ENCODE measurements around the gene DISC1.
"Not testable (repeated sequence)": the region's sequence is repeated elsewhere in the genome, so short reads cannot be mapped to it uniquely, and the experiment has no call there.

Gene DISC1

DNA sequence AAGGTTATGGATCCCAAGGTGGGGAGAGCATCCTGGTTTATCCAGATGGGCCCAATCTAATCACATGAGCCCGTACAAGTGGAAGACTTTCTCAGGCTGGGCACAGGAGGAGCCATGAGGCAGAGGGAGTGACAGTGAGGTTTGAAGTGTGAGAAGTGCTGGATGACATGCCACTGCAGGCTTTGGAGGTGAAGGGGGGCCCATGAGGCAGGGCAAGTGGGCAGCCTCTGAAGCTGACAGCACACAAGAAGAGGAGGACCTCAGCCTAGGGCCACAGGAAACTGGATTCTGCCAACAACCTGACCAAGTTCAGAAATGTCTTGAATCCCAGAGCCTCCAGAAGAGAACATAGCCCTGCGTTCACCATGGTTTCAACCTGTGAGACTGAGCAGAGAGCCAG lies 311.6 kb downstream of the DISC1 start:
- DNase-seq = no peak

DNA sequence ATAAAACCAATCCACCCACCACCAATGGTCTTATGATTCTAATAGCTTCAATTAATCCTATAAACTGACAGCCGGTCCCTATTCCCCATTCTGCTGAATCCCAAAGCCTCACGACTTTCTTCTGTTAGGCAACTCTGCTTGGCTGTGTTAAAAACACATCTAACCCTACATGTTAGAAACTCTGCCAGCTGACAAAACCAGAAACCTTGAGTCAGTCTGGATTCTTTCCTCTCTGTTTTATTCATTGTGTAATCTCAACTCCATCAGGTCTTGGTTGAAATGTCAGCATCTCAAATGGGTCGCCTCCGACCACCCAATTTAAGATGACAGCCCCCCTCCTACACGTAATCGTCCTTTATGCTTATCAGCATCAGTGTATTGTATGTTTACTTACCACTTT lies 312.1 kb downstream of the DISC1 start:
- DNase-seq = no peak

DNA sequence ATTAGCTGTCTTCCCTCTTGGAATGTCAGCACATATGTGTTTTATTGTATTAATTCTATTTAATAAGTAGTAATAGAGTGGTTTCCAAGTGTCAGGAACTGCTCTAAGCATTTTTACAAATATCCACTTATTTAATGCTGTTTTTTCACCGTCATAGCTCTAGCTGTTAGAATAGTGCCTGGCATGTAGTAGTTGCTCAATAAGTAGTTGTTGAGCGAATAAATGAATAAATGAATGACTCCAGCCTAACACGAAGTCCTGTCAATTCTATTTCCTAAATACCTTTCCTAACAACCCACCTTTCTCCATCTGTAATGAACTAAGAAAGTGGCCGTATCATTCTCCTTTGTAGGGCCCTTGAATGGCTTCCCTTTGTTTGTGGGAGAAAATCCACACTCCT lies 312.5 kb downstream of the DISC1 start:
- DNase-seq = no peak

DNA sequence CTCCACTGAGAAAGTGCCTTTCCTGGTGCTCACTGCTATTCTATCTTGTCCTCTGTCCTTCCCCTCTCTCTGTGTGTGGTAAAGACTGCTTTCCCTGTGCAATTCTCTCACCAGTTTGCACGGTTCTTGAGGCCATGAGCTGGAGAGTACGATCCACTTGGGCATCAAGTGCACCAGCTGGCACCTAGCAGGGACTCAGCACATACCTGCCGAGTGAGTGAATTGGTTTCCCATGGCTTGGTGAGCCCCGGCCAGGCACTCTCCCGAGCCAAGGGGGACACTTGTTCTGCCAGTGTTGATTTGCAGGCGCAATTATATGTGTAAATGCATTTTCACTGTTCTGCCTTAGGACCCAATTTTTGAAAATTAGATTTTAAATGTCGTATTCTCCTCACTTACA lies 313.5 kb downstream of the DISC1 start:
- DNase-seq = no peak

DNA sequence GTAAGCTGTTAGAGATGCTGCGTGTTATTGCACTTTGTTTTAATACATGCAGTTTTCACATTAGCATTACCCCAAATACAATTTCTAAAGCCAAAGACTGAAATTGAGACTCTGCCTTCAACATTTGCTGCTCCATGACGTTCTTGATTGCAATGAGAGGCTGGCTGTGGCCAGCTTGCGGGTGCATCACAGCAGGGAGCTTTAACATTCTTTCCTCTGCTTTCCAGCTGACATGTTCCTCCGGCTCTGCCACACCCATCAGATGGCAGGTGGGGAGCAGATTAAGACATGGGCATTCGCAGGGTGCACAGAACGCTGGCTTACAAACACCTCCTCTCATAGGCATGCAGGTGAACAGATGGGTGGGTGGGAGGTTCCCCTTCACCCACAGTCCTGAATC lies 314.1 kb downstream of the DISC1 start:
- DNase-seq = no peak

DNA sequence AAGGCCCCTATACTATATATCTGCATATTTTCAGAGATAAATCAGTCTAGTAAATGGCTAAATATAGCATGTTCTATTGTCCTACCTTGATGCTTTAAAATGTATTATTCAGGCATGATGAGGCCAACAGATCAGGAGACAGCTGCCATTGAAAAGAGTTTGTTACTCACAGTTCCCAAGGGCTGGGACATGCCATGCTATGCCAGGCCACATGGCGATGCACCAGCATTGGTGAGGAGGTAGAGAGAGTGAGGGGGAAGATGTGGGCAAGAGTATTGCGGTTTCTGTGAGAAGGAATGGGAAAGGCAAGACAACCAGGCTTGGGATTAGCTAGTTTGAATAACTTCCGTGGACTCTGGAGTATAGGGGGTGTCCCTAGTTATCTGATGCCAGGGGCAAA lies 316.5 kb downstream of the DISC1 start:
- DNase-seq = no peak

DNA sequence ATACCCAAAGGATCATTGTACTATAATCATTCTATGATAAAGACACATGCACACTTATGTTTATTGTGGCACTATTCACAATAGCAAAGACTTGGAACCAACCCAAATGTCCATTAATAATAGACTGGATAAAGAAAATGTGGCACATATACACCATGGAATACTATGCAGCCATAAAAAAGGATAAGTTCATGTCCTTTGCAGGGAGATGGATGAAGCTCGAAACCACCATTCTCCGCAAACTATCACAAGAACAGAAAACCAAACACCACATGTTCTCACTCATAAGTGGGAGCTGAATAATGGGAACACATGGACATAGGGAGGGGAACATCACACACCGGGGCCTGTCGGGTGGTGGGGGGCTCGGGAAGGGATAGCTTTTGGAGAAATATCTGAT lies 321.5 kb downstream of the DISC1 start:
- not testable (repeated sequence) for DNase-seq

DNA sequence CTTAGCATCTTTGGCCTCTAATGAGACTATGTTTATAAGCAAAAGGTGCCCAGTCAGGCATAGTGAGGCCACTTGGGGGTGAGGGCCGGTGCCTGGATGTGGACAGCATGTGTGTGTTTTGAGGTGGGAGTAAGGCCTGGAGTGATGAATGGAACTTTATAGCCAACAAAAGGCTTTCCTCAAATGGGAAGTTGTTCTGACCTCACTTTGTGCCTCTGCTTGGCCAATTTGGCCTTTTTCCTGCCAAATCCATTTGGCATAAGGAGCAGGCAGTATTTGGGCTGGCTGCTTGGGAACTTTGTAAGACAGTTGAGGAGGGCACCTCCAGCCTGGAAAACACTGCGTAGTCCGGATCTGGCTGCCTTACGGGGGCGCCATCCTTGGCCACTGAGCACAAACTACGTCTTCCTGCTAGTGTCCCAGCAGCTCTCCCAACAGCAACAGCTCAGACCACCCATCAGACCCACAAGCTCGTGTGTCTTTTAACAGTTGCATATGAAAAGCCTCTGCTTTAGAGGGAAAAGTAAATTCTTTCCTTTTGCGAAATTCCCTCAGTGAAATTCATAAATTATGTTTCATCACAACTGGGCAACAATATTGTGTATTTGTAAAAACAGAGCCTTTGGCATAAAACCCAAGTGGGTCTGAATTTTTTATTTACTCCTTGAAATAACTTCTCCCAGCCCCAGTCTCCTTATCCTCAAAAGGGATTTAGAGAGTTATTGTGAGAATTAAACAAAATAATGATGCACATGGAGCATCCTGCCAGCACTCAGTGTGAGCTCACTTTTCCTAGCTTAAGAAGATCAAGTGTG lies 322.9 kb downstream of the DISC1 start:
- no peak for DNase-seq

DNA sequence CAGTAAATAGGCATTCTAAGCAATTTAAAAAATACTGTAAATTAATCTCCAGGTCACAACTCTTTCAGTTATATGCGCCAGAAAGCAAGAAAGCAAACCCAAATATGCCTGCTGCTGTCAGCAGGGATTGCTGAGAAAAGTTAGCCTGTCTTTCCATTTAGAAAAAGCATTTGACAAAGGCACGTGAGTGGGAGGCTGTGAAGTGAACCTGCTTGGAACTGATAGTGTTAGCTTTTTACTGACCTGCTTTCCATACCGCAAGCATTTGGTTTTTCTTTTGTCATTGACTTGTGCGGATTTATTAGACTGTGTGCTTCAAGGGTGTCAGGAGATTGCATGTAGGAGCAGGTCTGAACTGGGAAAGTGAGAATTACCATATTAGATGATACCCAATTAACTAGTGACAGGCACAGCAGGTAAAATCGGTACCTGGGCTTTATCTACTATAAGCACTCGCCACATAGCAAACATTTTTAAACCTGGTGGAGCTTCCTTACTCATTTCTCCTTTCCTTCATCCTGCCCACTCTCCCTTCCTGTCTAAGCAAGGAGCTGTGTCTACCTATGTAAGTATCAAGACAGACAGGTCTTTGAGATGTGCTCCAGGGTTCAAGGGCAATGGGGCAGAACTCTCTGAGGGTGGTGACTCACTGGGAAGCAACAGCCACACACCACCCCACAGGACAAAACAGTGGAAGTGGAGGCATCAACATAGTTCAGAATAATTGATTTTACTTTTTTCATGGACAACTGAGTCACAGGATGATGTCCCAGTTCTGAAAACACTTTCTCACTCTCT lies 323.9 kb downstream of the DISC1 start:
- DNase-seq = no peak

DNA sequence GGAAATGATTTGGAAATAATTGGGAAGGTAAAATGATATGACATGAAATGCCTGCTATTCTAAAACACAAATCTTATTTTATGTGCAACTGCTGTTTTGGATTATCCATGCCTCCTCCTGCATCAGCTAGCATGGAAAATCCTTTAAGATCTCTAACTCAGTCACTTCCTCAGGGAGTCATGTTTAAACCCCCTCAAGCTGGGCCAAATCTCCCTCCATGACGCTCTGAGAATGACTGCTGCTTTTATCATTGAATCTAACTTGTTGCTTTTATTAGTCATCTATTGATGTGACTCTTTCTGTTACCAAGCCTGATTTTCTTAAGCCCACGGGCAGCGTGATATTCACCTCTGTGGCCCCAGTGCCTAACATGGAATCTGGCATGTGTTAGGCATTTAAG lies 324.8 kb downstream of the DISC1 start:
- no peak for DNase-seq

DNA sequence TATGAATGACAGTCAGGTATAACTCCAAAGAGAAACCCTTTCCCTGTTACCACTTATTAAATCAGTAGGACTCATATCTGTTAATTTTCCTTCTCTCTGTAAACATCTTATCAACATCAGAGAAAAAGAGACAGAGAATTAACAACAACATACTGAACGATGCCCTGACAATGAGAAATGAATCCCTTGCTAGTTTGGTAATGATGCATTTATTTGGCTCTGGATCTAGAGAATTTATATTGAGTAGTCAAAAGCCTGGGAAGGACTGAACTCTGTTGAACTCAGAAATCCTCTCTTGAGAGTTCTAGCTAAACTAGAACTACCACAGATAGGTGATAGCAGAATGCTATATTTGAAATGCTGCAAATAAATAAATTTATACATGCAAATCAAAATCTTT lies 325.6 kb downstream of the DISC1 start:
- DNase-seq = no peak

DNA sequence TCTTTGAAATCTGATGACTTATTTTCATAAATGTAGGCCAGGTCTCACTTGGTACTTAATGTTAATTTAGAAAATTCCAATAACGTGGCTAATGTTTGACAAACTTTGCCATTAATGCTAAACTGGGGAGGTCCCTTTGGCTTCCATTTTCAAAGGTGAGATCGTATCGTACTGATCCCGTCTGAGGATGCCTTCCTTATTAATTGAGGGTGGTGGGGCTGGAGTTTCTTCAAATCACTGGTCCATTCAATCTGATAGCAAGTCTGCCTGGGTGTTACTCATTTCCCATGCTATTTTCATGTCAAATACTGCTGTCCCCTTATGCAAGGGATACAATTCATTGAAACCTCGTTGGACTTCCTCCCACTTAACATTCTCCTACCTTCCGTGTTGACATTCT lies 327.1 kb downstream of the DISC1 start:
- no peak for DNase-seq

DNA sequence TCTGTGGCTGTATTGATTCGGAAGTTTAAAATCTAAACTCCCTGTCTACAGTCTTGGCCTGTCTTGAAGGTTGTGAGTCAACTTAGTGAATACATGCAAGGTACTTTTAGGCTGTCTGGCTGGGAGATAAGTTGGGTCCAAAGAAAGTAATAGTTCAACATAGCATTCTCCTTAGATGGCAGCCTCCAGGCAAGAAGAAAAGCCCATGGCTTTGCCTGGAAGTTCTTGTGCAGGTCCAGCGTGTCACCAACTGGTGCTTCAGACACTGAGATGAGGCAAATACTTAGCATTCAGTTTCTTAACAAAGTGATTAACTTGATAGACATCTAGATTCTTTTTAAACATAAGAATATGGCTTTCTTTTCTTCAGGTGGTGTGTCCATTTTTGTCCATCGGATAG lies 328.2 kb downstream of the DISC1 start:
- DNase-seq = no peak

DNA sequence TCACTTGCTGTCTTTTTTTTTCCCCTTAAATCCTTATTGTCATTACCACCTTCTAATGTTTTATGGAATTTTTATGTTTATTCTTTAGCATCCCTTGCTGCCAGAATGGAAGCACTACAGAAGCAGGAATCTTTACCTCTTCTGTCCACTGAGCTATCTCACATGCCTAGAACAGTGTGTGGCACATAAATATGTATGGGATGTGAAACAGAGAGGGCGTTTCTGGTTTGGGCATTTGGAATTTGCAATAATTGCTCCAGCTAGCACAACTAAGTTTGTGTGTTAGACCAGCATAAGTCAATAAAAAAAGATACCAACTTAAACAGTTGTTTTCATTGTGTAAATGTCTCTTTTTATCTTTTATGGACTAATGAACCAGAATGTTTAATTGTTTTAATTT lies 330.8 kb downstream of the DISC1 start:
- DNase-seq = no peak

DNA sequence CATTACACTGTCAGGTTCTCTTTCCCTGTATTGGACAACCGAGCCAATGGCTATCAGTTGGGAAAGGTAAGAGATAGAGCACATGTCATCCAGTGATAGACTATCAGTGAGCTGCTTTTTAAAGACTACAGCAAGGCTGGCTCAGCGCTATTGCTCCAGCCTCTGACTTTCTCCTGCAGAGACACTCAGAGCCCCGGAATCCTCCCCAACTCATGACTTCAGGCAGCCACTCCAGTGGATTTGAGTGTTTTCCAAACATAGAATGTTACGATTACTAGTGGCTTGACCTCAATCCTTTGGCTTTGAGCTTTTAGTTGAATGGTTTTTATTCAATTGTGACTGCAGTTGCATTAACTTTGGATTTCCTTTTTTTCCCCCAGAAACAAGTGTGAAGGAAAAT lies 331.9 kb downstream of the DISC1 start:
- DNase-seq = no peak

DNA sequence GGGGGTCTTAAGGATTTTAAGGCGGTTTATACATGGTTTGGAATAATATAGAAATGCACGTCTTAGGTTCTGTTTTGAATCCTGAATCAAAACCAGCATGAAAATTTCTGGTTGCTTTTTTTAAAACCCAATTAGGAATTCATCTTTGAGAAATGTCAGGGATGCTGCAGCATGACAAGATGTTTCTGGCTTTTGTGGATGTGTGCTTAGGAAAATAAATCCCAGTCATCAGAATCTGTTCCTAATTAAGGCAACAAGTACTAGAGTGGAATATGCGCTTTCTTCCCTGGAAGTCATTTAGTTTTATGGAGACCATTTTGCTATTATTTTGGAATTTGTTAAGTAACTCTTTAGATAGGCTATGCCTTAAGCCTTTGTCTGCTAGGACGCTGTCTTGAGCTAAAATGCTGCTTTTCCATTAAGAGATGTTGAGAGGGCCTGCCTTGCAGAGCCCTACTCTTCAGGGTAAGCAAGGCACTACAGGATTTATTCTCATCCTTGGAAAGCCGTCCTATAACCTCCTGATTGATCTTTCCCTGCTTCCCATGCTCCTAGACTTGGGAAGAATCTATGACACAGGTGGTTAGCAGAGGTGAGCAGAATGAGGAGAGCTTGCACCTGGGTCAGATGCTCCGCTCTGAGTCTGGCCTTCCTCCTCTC lies 332.8 kb downstream of the DISC1 start:
- no peak for DNase-seq

DNA sequence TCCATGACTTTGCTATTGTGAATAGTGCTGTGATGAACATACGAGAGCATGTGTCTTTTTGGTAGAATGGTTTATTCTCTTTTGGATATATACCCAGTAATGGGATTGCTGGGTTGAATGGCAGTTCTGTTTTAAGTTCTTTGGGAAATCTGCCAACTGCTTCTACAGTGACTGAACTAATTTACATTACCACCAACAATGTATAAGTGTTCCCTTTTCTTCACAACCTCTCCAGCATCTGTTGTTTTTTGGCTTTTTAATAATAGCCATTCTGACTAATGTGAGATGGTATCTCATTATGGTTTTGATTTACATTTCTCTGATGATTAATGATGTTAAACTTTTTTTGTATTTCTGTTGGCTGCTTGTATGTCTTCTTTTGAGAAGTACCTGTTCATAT lies 335.2 kb downstream of the DISC1 start:
- DNase-seq = not testable (repeated sequence)

DNA sequence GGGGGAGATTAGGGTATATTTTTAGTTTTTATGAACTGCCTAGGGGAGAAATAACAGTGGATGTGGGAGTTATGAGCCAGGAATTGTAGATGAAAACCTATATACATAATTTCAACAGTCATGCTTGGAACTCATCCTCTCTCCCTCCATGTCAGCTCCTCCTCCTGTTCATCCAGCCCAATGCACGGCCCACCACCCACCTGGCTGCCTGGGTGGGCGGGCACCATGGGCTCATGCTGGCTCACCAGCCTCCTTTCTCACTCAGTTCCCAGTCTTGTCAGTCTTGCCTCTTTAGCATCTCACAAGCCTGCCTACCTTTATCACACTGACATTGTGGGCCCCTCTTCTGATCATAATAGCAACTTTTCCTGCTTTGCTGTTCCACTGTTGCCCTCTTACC lies 336.0 kb downstream of the DISC1 start:
- DNase-seq = no peak

DNA sequence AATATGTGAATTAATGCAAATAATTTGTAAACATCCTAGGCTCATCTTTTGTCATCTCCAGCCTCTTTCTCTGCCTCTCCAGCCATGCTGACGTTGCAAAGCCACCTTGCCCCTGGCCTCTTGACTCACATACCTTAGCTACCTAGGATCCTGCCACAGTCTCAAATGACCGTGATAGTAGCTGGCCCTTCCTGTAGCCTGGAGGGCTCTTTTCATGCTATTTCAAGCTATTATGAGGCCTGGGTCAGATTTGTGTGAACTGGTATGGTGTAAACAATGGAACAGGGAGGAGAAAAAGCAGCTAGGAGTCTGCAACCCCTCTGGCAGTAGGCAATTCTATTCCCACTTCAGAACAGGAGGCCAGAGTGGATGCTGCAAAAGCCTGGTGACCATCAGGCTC lies 337.7 kb downstream of the DISC1 start:
- DNase-seq = no peak

DNA sequence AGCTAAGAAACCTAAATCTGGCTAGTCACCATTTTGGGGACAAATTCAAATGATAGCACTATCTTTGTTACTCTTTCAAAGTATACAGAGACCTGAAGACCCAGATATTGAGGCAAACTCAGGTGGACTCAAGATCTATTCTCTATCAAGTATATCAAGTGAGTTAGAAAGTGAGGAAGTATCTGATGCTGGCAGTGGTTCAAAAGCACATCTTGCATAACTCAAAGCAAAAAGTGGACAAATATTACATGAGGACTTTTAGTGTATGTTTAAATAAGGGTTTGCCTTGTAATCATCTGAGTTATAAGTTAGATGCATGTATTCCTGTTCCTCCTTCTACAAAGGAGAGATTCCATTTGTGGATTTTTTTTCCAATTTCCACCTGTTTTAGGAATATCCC lies 338.4 kb downstream of the DISC1 start:
- no peak for DNase-seq

DNA sequence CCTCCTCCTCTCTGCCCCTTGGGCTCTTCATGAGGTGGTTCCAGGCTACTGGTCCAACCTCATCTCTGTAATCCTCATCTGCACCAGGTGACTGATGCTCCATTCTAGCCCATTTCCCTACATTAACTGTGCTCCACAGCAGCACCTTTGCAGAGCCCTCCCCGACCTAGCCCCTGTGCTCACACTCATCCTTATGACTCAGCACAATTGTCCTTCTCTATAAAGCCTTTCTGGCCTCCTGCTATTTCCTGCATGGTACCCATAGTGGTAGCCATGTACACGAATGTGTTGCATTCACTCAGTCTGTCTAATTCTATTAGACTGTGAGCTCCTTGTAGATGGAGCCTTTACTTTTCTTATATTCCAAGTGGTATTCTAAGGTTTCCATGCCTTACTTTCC lies 339.0 kb downstream of the DISC1 start:
- DNase-seq = no peak

DNA sequence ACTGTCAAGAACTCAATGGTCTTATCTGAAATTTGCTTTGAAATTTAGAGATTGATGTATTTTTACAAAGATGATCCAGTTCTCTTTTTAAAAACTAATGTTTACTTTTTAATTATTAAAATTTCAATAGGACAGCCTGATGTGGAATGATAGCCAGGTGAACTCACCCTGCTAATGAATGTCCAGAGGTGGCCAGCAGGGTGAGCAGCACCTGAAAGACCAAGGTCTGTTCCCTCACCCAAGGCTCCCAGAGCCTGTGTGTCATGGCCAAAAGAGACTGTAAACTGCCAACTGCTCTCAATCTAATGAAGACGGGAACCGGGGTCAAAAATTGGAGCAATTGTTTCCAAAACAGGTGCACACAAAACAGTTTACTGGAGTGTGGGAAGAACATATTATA lies 340.4 kb downstream of the DISC1 start:
- DNase-seq = no peak

DNA sequence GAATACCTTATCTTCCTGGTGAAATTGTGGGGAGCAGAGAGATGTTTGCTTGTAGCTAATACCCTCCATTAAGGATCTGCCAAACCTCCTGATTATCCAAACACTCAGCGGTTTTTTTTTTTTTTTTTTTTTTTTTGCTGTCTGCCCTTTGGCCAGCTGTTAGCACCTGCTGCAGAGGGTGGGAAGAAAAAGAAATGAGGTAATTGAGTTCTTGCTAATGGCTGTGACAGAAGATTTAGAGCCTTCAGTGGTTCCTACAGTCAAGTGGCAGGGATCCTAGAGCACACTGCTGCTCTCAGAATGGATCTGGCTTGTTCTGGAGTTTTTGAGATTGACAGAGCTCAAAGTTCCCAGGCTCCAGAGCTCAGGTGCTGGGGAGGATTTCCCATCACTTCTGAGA lies 342.5 kb downstream of the DISC1 start:
- DNase-seq = no peak

DNA sequence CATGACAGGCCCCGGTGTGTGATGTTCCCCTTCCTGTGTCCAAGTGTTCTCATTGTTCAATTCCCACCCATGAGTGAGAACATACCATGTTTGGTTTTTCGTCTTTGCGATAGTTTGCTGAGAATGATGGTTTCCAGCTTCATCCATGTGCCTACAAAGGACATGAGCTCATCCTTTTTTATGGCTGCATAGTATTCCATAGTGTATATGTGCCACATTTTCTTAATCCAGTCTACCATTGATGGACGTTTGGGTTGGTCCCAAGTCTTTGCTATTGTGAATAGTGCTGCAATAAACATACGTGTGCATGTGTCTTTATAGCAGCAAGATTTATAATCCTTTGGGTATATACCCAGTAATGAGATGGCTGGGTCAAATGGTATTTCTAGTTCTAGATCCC lies 343.2 kb downstream of the DISC1 start:
- not testable (repeated sequence) for DNase-seq
